K562 (cell line): ENCODE measurements around the gene AAGAB. TPM values are rescaled to one million over a fixed set of nuclear protein-coding genes. Genes with fewer than 3 reads are reported as not detected.
A peak's percentile ranks its signal among the peaks of the same experiment; 100 is the strongest.

Experiments used
- BRF2 ChIP-seq: IDR thresholded peaks from 3 replicates; pipeline ENCODE4 v1.6.1; 2011; ENCODE audit warnings: borderline replicate concordance, mild to moderate bottlenecking; ENCODE audit not compliant: insufficient read length, insufficient read depth
- CHD1 ChIP-seq: fragments of 200-600 bp; sonication (generic); IDR thresholded peaks from one replicate; pipeline ENCODE4 v1.6.1; 2012; ENCODE audit warnings: mild to moderate bottlenecking, moderate library complexity, low read length, inconsistent platforms
- CREB1 ChIP-seq, 2 experiments: sonication (generic) in 1 of 2; formaldehyde crosslinking in 1 of 2; IDR thresholded peaks; 2 replicates each; pipeline versions ENCODE4 v1.6.1 to v1.8.0; 2012 to 2022; ENCODE audit warnings: inconsistent platforms in 1 of 2, mild to moderate bottlenecking in 1 of 2, missing genetic modification reagents in 1 of 2, moderate library complexity in 1 of 2
- HMGXB4 ChIP-seq: sonication (generic); formaldehyde crosslinking; IDR thresholded peaks from 2 replicates; pipeline ENCODE4 v1.8.1; 2023; ENCODE audit warnings: mild to moderate bottlenecking, missing genetic modification reagents
- KDM4B ChIP-seq, 2 experiments: fragments of 450-650 bp in 1 of 2; sonication (generic) in 1 of 2; IDR thresholded peaks; 2 replicates each; pipeline ENCODE4 v1.6.1; 2016 to 2017; ENCODE audit warnings: borderline replicate concordance in 2 of 2, antibody characterized with exemption in 1 of 2, low read depth in 1 of 2, mild to moderate bottlenecking in 1 of 2
- KLF16 ChIP-seq: IDR thresholded peaks from 2 replicates; pipeline ENCODE4 v1.6.1; 2016; ENCODE audit warnings: antibody characterized with exemption
- MTA1 ChIP-seq: fragments of 450-650 bp; IDR thresholded peaks from 2 replicates; pipeline ENCODE4 v1.6.1; 2017; ENCODE audit warnings: borderline replicate concordance
- NR2C2 ChIP-seq, 2 experiments: fragments of 200-800 bp in 1 of 2; sonication (Bioruptor generic) in 1 of 2; sonication (generic) in 1 of 2; formaldehyde crosslinking in 1 of 2; IDR thresholded peaks; 2 replicates each; pipeline versions ENCODE4 v1.6.1 to v1.8.0; 2016 to 2022; ENCODE audit warnings: mild to moderate bottlenecking in 1 of 2, missing compliant biosample characterization in 1 of 2, missing genetic modification characterization in 1 of 2, missing genetic modification reagents in 1 of 2
- POLR3G ChIP-seq: IDR thresholded peaks from 2 replicates; pipeline ENCODE4 v1.6.1; 2011; ENCODE audit not compliant: insufficient read length, insufficient replicate concordance; ENCODE audit errors: extremely low read depth
- SRSF9 ChIP-seq: fragments of 200-400 bp; formaldehyde crosslinking; IDR thresholded peaks from 2 replicates; pipeline ENCODE4 v1.6.1; 2017; ENCODE audit warnings: low read depth, low read length, borderline replicate concordance
- USF2 ChIP-seq: sonication (generic); formaldehyde crosslinking; IDR thresholded peaks from 2 replicates; pipeline ENCODE4 v1.5.0; 2020; ENCODE audit warnings: missing genetic modification reagents
- ZBTB9 ChIP-seq: fragments of 450-650 bp; formaldehyde crosslinking; IDR thresholded peaks from 2 replicates; pipeline ENCODE4 v1.4.0; 2020; ENCODE audit warnings: mild to moderate bottlenecking, moderate library complexity
- ZMIZ1 ChIP-seq, 2 experiments: fragments of 150-350 bp in 1 of 2; IDR thresholded peaks; 2 replicates each; pipeline ENCODE4 v1.6.1; 2012 to 2016; ENCODE audit warnings: low read depth in 2 of 2, low read length in 2 of 2, mild to moderate bottlenecking in 1 of 2, moderate library complexity in 1 of 2
- ZNF583 ChIP-seq: fragments of 250-450 bp; sonication (Bioruptor Pico); IDR thresholded peaks from 2 replicates; pipeline ENCODE4 v1.4.0; 2020
- ZNF766 ChIP-seq: fragments of 200-800 bp; sonication (Bioruptor generic); conservative IDR thresholded peaks from 2 replicates; pipeline ENCODE4 v1.6.1; 2016; ENCODE audit warnings: missing genetic modification characterization, missing compliant biosample characterization
- ZNF79 ChIP-seq: fragments of 250-450 bp; sonication (Bioruptor Pico); IDR thresholded peaks from 2 replicates; pipeline ENCODE4 v1.4.0; 2020; ENCODE audit warnings: low read depth, mild to moderate bottlenecking, moderate library complexity
- polyA plus RNA-seq, 8 experiments: library from polyadenylated mRNA; depleted of rRNA in 4 of 8; stranded (reverse) in 5 of 8; unstranded in 3 of 8; fragments of >200 nt; fragmentation: Nextera tagmentation in 2 of 8; fragmentation: Illumina TruSeq in 1 of 8; extraction: Ambion mirVana in 2 of 8; extraction: Trizol in 1 of 8; gene quantifications; 2 replicates each; pipeline versions ENCODE4 v1.2.1 to v1.2.3, GENCODE V29; 2011 to 2014; ENCODE audit warnings: inconsistent platforms in 1 of 8, missing spikeins in 1 of 8
- total RNA-seq, 7 experiments: library from RNA; depleted of rRNA in 6 of 7; stranded (reverse); fragments of >200 nt in 6 of 7; fragmentation: Illumina TruSeq in 2 of 7; extraction: Trizol in 2 of 7; gene quantifications; 2 replicates each; pipeline versions ENCODE4 v1.2.1 to v1.2.3, GENCODE V29; 2011 to 2021; ENCODE audit warnings: low replicate concordance in 1 of 7

Gene AAGAB
- total and polyA plus RNA-seq, 9 of the 15 experiments (the other 6 are each of a cell fraction or from before 2014, with no cell fraction given): 17.8 to 109 (median 58.3) TPM

GRCh38 chr15:67254238-67255175 lies at the start of gene AAGAB, which contains the start of gene IQCH (continued):
- TF ChIP-seq ZNF79 (CRISPR knock-in tag): no peak
- peak; percentile 75; the same call in 1 of the 2 replicates for TF ChIP-seq ZBTB9 (CRISPR knock-in tag)
- no peak for TF ChIP-seq KLF16
- TF ChIP-seq BRF2: no peak
- peak; percentile 56; the same call in 1 of the 2 replicates for TF ChIP-seq NR2C2 (CRISPR knock-in tag; IDR thresholded peaks at IDR 0.05)
- peak; percentile 84 for TF ChIP-seq NR2C2 (tag; IDR thresholded peaks at IDR 0.05)
- TF ChIP-seq MTA1: no peak
- TF ChIP-seq KDM4B (IDR thresholded peaks at IDR 0.05; ENCODE audit: borderline replicate concordance in 2 of 2, low read depth in 1 of 2): no peak; a peak in 1 of 4 replicates
- peak in 1 of 2 experiments; percentile 27; a peak in 1 of 4 replicates for TF ChIP-seq ZMIZ1 (IDR thresholded peaks at IDR 0.05; ENCODE audit: low read depth in 2 of 2, low read length in 2 of 2)
- peak; percentile 26 for TF ChIP-seq CHD1
- TF ChIP-seq ZNF766: no peak
- TF ChIP-seq HMGXB4 (CRISPR knock-in tag): peak; percentile 60; the same call in 1 of the 2 replicates
- no peak for TF ChIP-seq SRSF9
- TF ChIP-seq ZNF583: no peak
- peak; percentile 44 for TF ChIP-seq CREB1 (IDR thresholded peaks at IDR 0.05)
- peak; percentile 84 for TF ChIP-seq CREB1 (CRISPR knock-in tag; IDR thresholded peaks at IDR 0.05)
- TF ChIP-seq POLR3G: no peak
- TF ChIP-seq USF2 (CRISPR knock-in tag): no peak
